Measurements from ENCODE around the gene BAD.

DNA sequence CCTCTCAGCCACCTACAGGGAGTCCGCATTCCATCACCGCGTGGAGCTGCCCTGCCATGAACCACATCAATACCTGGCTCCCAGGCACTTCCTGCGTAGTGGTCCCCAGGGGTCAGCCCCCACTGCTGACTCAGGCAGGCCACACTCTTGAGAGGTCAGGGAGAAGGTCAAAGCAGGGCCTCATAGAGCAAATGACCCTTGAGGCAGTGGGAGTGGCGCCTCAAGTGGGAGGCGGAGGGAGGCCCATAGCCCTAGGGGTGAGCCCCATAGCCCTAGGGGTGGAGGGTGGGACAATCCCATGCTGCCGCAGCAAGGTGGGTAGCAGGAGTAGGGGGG is 38.4 kb upstream of the BAD start:
- TF ChIP-seq, protein P1, sequence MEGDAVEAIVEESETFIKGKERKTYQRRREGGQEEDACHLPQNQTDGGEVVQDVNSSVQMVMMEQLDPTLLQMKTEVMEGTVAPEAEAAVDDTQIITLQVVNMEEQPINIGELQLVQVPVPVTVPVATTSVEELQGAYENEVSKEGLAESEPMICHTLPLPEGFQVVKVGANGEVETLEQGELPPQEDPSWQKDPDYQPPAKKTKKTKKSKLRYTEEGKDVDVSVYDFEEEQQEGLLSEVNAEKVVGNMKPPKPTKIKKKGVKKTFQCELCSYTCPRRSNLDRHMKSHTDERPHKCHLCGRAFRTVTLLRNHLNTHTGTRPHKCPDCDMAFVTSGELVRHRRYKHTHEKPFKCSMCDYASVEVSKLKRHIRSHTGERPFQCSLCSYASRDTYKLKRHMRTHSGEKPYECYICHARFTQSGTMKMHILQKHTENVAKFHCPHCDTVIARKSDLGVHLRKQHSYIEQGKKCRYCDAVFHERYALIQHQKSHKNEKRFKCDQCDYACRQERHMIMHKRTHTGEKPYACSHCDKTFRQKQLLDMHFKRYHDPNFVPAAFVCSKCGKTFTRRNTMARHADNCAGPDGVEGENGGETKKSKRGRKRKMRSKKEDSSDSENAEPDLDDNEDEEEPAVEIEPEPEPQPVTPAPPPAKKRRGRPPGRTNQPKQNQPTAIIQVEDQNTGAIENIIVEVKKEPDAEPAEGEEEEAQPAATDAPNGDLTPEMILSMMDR (IDR thresholded peaks at IDR 0.05; ENCODE audit: low read length), result no peak
- TF ChIP-seq EZH2 (optimal IDR thresholded peaks at IDR 0.05; ENCODE audit: low read depth, low read length), result no peak

All from MM.1S (cell line).